Endothelial cell of umbilical vein (primary cell): ENCODE data around the gene CORO2B. TPM values are rescaled to one million over a fixed set of nuclear protein-coding genes. Genes with fewer than 3 reads are reported as not detected.

Experiments used
- BruUV-seq: library from RNA; stranded (reverse); fragments of 400-500 nt; replicated peaks from 2 replicates; lab custom pipeline; 2021; lab: Mats Ljungman, UMichigan
- CTCF ChIA-PET: fragments of 300-600, 350-600 bp; sonication (Branson Sonifier 250); formaldehyde crosslinking; loops from one replicate; lab custom pipeline; 2021; ENCODE audit warnings: antibody characterized with exemption, inconsistent platforms; lab: Charles Lee
- POLR2A ChIA-PET: fragments of 300-600, 350-600 bp; sonication (Branson Sonifier 250); formaldehyde crosslinking; loops from one replicate; lab custom pipeline; 2021; ENCODE audit warnings: antibody characterized with exemption, inconsistent platforms; lab: Charles Lee
- DNase-seq: peaks from one replicate; pipeline ENCODE4 v3.0.0-alpha.2; 2011; ENCODE audit warnings: low read depth, low spot score
- FAIRE-seq: peaks from 2 replicates; lab custom pipeline; 2011; peaks lifted over from hg19 to GRCh38; lab: Jason Lieb, UNC
- H2AFZ ChIP-seq: 2 replicates; pipeline ENCODE4 v1.6.0; 2012; ENCODE audit warnings: low read depth, low read length, control low read depth, inconsistent platforms
- H3K27ac ChIP-seq: 2 replicates; pipeline ENCODE4 v1.5.1; 2011; ENCODE audit warnings: low read depth, mild to moderate bottlenecking, control low read depth, low read length, moderate library complexity; ENCODE audit not compliant: insufficient read depth
- H3K27me3 ChIP-seq, 2 experiments: 2 replicates each; pipeline versions ENCODE4 v1.6.0 to v1.6.1; 2011; ENCODE audit warnings: low read length in 2 of 2, mixed read lengths in 1 of 2; ENCODE audit not compliant: control insufficient read depth in 2 of 2, insufficient read depth in 2 of 2
- H3K36me3 ChIP-seq, 2 experiments: 2 replicates in 1 of 2; 3 replicates in 1 of 2; pipeline ENCODE4 v1.5.1; 2011; ENCODE audit warnings: low read length in 2 of 2, mild to moderate bottlenecking in 1 of 2, moderate library complexity in 1 of 2; ENCODE audit not compliant: control insufficient read depth in 2 of 2, insufficient read depth in 2 of 2; ENCODE audit errors: extremely low read depth in 1 of 2
- H3K4me1 ChIP-seq: 3 replicates; pipeline ENCODE4 v1.5.1; 2011; ENCODE audit warnings: mild to moderate bottlenecking, low read length; ENCODE audit not compliant: control insufficient read depth, insufficient read depth; ENCODE audit errors: extremely low read depth
- H3K4me2 ChIP-seq: 2 replicates; pipeline ENCODE4 v1.6.1; 2011; ENCODE audit warnings: low read length, control low read depth, mixed read lengths; ENCODE audit not compliant: insufficient read depth
- H3K4me3 ChIP-seq, 3 experiments: fragments of 200-600 bp in 1 of 3; sonication (generic), shearing (Covaris generic) in 1 of 3; replicated peaks in 1 of 3; 2 replicates each; pipeline ENCODE4 v1.5.1; 2011 to 2016; ENCODE audit warnings: control low read depth in 3 of 3, low read length in 3 of 3, mild to moderate bottlenecking in 2 of 3, inconsistent platforms in 1 of 3, low read depth in 1 of 3, moderate library complexity in 1 of 3; ENCODE audit not compliant: insufficient read depth in 1 of 3
- H3K79me2 ChIP-seq: 2 replicates; pipeline ENCODE4 v1.6.0; 2012; ENCODE audit warnings: low read length, inconsistent platforms; ENCODE audit not compliant: control insufficient read depth, insufficient read depth
- H3K9ac ChIP-seq: replicated peaks from 2 replicates; pipeline ENCODE3; 2011; ENCODE audit warnings: low read length, control low read depth; ENCODE audit not compliant: insufficient read depth; ENCODE audit errors: extremely low read depth
- H3K9me1 ChIP-seq: replicated peaks from 3 replicates; pipeline ENCODE4 v1.6.0; 2011; ENCODE audit warnings: mild to moderate bottlenecking, low read length; ENCODE audit not compliant: control insufficient read depth, insufficient read depth; ENCODE audit errors: extremely low read depth
- H3K9me3 ChIP-seq: replicated peaks from 2 replicates; pipeline ENCODE4 v1.5.1; 2012; ENCODE audit warnings: low read length, inconsistent platforms; ENCODE audit not compliant: control insufficient read depth, insufficient read depth
- H4K20me1 ChIP-seq: replicated peaks from 2 replicates; pipeline ENCODE3; 2011; ENCODE audit warnings: mild to moderate bottlenecking, low read length; ENCODE audit not compliant: control insufficient read depth, insufficient read depth; ENCODE audit errors: extremely low read depth
- EZH2 ChIP-seq: IDR thresholded peaks from 2 replicates; pipeline ENCODE4 v1.6.1; 2012; ENCODE audit warnings: borderline replicate concordance, low read depth, mild to moderate bottlenecking, moderate library complexity, low read length, inconsistent platforms; ENCODE audit not compliant: severe bottlenecking
- FOS ChIP-seq: IDR thresholded peaks from 2 replicates; pipeline ENCODE4 v1.6.1; 2011; ENCODE audit warnings: mild to moderate bottlenecking, low read length, moderate library complexity, borderline replicate concordance; ENCODE audit not compliant: insufficient read depth
- GATA2 ChIP-seq: IDR thresholded peaks from 2 replicates; pipeline ENCODE4 v1.7.0; 2011; ENCODE audit warnings: low read depth, mild to moderate bottlenecking, moderate library complexity, mixed read lengths, low read length; ENCODE audit not compliant: insufficient read length, insufficient read depth
- JUN ChIP-seq: IDR thresholded peaks from 2 replicates; pipeline ENCODE4 v1.6.1; 2011; ENCODE audit warnings: borderline replicate concordance, low read depth; ENCODE audit not compliant: insufficient read length, insufficient read depth
- MYC ChIP-seq: IDR thresholded peaks from one replicate; pipeline ENCODE4 v1.6.1; 2011; ENCODE audit warnings: mild to moderate bottlenecking, low read depth, low read length
- POLR2A ChIP-seq: IDR thresholded peaks from 2 replicates; pipeline ENCODE4 v1.6.1; 2012; ENCODE audit warnings: low read depth, mild to moderate bottlenecking, control low read depth, low read length
- POLR2AphosphoS5 ChIP-seq: IDR thresholded peaks from 2 replicates; pipeline ENCODE4 v1.6.1; 2012; ENCODE audit warnings: low read depth, mild to moderate bottlenecking, control low read depth, low read length, moderate library complexity; ENCODE audit not compliant: insufficient read depth
- dilution Hi-C: fragments of 300-500 bp; cut with MboI; formaldehyde crosslinking; loops from one replicate; pipeline ENCODE4 v1.15.0; 2019; ENCODE audit warnings: low sequenced_read_pairs; ENCODE audit not compliant: extremely low pct_ligation_motif_present
- intact Hi-C: fragments of 100-400 bp; cut with micrococcal nuclease; formaldehyde crosslinking; loops from one replicate; pipeline ENCODE4 v1.10.0; 2022
- polyA plus RNA-seq, 4 experiments: library from polyadenylated mRNA; depleted of rRNA in 3 of 4; stranded (reverse) in 3 of 4; unstranded in 1 of 4; fragments of >200 nt; gene quantifications; 2 replicates each; pipeline versions ENCODE4 v1.2.1 to v1.2.3, GENCODE V29; 2011 to 2012; ENCODE audit warnings: missing spikeins in 1 of 4
- total RNA-seq: library from RNA; stranded (reverse); gene quantifications from 2 replicates; pipeline ENCODE4 v1.2.3, GENCODE V29; 2021
- TF ChIP-seq, protein P1 (sequence below): IDR thresholded peaks from 2 replicates; pipeline ENCODE4 v1.6.1; 2011; ENCODE audit not compliant: insufficient read depth, insufficient read length
- TF ChIP-seq, protein P2 (sequence below), 2 donors: IDR thresholded peaks; 1 replicate in 1 of 2; 2 replicates in 1 of 2; pipeline ENCODE4 v1.5.1; 2011; ENCODE audit warnings: low read length in 2 of 2, mild to moderate bottlenecking in 2 of 2, moderate library complexity in 2 of 2, control low read depth in 1 of 2, inconsistent platforms in 1 of 2, low read depth in 1 of 2; ENCODE audit not compliant: insufficient read depth in 1 of 2; ENCODE audit errors: extremely low read depth in 1 of 2

The CORO2B gene
- total and polyA plus RNA-seq, 2 donors (not counting 3 experiments of a cell fraction or from before 2014, with no cell fraction given) = 2.4 to 3.7 TPM

DNA sequence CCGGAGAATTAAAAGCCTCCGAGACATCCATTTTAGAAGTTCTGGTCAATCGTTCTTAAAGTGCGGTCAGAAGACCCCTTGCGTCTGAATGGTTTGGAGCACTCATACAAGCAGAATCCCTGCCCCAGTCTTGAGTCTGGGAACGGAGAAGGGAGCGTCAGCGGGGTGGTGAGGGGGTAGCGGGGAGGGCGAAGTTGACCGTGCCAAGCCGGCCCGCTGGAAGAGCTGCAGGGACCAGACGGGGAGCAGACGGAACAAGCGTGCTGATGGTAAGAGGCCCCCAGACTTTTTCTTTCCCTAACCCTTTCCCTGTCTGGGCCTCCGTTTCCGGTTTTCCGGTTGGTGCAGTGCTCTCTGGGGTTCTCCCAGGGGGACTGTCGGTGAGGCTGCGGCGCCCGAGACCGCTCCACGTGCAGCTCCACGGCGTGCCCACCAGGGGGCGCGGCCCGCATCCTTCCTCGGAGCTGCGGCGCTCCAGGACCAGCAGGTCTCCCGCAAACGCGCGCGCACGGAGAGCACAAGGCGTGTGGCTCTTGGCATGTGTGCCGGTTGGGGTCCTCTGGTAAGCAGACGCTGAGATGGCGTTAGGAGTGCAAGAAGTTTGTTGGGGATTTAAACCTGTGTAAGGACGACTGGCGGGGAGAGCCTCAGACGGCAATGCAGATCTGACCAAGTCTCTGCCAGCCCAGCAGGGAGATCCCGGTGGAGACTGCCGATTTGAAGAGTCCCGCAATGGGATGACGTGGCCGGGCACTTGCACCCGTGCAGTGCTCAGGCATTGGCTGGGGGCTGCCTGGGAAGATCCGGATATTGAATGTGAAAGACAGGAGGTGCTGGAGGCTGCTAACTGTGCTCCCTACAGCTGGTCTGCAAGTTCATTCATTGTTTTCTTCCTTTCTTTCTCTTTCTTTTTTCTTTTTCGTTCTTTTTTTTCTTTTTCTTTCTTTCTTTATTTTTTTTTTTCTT, 19.2 kb upstream of the CORO2B start:
- H3K4me3 ChIP-seq = peak overlapping the region in 2 of 3 experiments; percentile 19 to 46
- ChIA-PET CTCF (interaction anchor here (0.6 to 18.5 kb wide), 50 partner anchors 10 to 365 kb away, joined by 3 to 728 read pairs (median 5); partner anchors contain the start of genes CORO2B and FEM1B), POLR2A (no interaction called here)
- H2AFZ ChIP-seq = peak overlapping the region; percentile 74
- H3K36me3 ChIP-seq = no peaks in the 10 kb centered on the region
- peak overlapping the region; percentile 72 for H3K4me2 ChIP-seq
- H3K27ac ChIP-seq = no peak overlapping the region
- TF ChIP-seq JUN = no peak
- TF ChIP-seq MYC = no peak
- TF ChIP-seq, protein P1, sequence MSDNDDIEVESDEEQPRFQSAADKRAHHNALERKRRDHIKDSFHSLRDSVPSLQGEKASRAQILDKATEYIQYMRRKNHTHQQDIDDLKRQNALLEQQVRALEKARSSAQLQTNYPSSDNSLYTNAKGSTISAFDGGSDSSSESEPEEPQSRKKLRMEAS = peak; percentile 77
- no peak for TF ChIP-seq EZH2
- TF ChIP-seq FOS = peak; percentile 11
- TF ChIP-seq, protein P2, sequence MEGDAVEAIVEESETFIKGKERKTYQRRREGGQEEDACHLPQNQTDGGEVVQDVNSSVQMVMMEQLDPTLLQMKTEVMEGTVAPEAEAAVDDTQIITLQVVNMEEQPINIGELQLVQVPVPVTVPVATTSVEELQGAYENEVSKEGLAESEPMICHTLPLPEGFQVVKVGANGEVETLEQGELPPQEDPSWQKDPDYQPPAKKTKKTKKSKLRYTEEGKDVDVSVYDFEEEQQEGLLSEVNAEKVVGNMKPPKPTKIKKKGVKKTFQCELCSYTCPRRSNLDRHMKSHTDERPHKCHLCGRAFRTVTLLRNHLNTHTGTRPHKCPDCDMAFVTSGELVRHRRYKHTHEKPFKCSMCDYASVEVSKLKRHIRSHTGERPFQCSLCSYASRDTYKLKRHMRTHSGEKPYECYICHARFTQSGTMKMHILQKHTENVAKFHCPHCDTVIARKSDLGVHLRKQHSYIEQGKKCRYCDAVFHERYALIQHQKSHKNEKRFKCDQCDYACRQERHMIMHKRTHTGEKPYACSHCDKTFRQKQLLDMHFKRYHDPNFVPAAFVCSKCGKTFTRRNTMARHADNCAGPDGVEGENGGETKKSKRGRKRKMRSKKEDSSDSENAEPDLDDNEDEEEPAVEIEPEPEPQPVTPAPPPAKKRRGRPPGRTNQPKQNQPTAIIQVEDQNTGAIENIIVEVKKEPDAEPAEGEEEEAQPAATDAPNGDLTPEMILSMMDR (IDR thresholded peaks at IDR 0.05; ENCODE audit: extremely low read depth in 1 of 2, insufficient read depth in 1 of 2, low read depth in 1 of 2, low read length in 2 of 2) = peak; percentile 98 to 99
- TF ChIP-seq POLR2A = no peak
- TF ChIP-seq POLR2AphosphoS5 = no peak
- TF ChIP-seq GATA2 = no peak
- no peak overlapping the region for H3K9ac ChIP-seq
- BruUV-seq = no TSS peak
- peak; percentile 78 for DNase-seq
- H4K20me1 ChIP-seq = no peaks in the 10 kb centered on the region
- intact Hi-C loops (loop anchor here (1.0 kb wide), 4 partner anchors 19 to 316 kb away; partner anchors contain the start of gene CORO2B), dilution Hi-C loops (no loop called here)
- H3K9me3 ChIP-seq = no peaks in the 10 kb centered on the region
- H3K4me1 ChIP-seq = peaks cover 4% of the 10 kb centered on the region
- peak; percentile 78 for FAIRE-seq
- no peaks in the 10 kb centered on the region for H3K9me1 ChIP-seq
- H3K79me2 ChIP-seq = no peaks in the 10 kb centered on the region
- peaks cover 4 to 7% of the 10 kb centered on the region in 2 experiments for H3K27me3 ChIP-seq
